ENCODE data around the gene PATJ. TPM values are rescaled to one million over a fixed set of nuclear protein-coding genes. Genes with fewer than 3 reads are reported as not detected.

Gene PATJ
- total and polyA plus RNA-seq, 2 donors (not counting 3 experiments of a cell fraction or from before 2014, with no cell fraction given) = 1.1 to 3.0 TPM

DNA sequence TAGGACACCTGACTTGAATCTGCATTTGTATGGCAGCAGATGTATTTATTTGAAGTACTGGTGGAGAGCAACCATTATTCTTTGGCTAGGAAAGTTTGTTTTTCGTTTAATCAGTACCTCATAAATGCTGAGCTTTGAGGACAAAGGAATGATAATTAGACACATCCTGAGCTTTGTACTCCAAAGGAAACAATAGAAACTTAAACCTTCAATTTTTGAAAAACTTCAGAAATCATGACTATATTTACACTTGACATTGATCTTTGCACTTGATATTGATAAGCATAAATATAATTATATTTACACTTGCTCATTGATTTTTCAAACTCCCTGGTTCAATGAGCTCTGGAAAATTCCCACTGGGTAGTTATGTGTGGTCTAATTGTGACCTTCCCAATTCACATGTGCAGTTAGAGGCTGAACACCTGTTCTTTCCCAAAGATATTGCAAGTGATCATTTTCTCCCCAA is 10.7 kb downstream of the PATJ start:
- H2AFZ ChIP-seq (ENCODE audit: low read depth, low read length) = no peak overlapping the region
- H3K36me3 ChIP-seq (ENCODE audit: control insufficient read depth in 2 of 2, extremely low read depth in 1 of 2, insufficient read depth in 2 of 2, low read length in 2 of 2) = no peaks in the 10 kb centered on the region
- H3K9ac ChIP-seq (replicated peaks; ENCODE audit: extremely low read depth, insufficient read depth, low read length) = no peak overlapping the region
- CTCF ChIA-PET = interaction anchor here (1.1 kb wide), 1 partner anchor 8 kb away, joined by 3 read pairs; no protein-coding TSS in a partner anchor
- no peaks in the 10 kb centered on the region for H3K9me1 ChIP-seq (replicated peaks; ENCODE audit: control insufficient read depth, extremely low read depth, insufficient read depth, low read length)
- no peaks in the 10 kb centered on the region for H3K79me2 ChIP-seq (ENCODE audit: control insufficient read depth, insufficient read depth, low read length)
- no peaks in the 10 kb centered on the region for H3K4me1 ChIP-seq (ENCODE audit: control insufficient read depth, extremely low read depth, insufficient read depth, low read length)
- no peaks in the 10 kb centered on the region for H4K20me1 ChIP-seq (replicated peaks; ENCODE audit: control insufficient read depth, extremely low read depth, insufficient read depth, low read length)
- no peaks in the 10 kb centered on the region for H3K27me3 ChIP-seq (ENCODE audit: control insufficient read depth in 2 of 2, insufficient read depth in 2 of 2, low read length in 2 of 2)
- no TSS peak for BruUV-seq (replicated peaks)
- H3K9me3 ChIP-seq (replicated peaks; ENCODE audit: control insufficient read depth, insufficient read depth, low read length) = no peaks in the 10 kb centered on the region
- POLR2A ChIA-PET = no interaction called here
- no peak for FAIRE-seq
- intact Hi-C loops (cut with micrococcal nuclease) (no loop called here), dilution Hi-C loops (cut with MboI; ENCODE audit: extremely low pct_ligation_motif_present, low sequenced_read_pairs) (no loop called here)
- DNase-seq (ENCODE audit: low read depth, low spot score) = no peak
- no peak overlapping the region for H3K27ac ChIP-seq (ENCODE audit: insufficient read depth, low read depth, low read length)
- TF ChIP-seq JUN (IDR thresholded peaks at IDR 0.05; ENCODE audit: borderline replicate concordance, insufficient read depth, insufficient read length, low read depth) (no peak), POLR2AphosphoS5 (IDR thresholded peaks at IDR 0.05; ENCODE audit: insufficient read depth, low read depth, low read length) (no peak), MYC (IDR thresholded peaks at IDR 0.05; ENCODE audit: low read depth, low read length) (no peak)
- TF ChIP-seq, protein P1, sequence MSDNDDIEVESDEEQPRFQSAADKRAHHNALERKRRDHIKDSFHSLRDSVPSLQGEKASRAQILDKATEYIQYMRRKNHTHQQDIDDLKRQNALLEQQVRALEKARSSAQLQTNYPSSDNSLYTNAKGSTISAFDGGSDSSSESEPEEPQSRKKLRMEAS (IDR thresholded peaks at IDR 0.05; ENCODE audit: insufficient read depth, insufficient read length) = no peak
- no peak overlapping the region for H3K4me2 ChIP-seq (ENCODE audit: insufficient read depth, low read length)
- no peak overlapping the region for H3K4me3 ChIP-seq (replicated peaks in 1 of 3; ENCODE audit: insufficient read depth in 1 of 3, low read depth in 1 of 3, low read length in 3 of 3)

DNA sequence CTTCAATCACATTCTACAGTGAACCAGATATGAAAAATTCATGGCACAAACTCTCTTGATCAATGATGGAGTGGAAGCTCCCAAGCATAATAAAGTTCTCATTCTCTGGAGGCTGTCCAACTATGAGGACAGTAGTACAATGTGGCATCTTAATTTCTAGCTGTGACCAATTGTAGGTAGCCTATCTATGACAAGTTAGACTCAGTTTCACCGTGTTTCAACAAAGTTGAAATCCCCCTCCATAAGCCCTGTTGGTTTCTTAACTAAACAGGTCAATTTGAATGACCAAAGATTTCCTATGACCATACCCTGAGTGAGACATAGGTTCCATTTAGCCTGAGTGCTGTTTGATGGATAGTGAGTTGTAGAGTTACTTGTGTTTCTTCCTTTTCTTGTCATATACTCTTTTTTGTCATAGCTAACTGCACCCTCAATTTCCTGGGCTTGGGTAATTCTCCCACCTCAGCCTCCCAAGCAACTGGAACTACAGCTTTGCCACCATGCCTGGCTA is 11.8 kb downstream of the PATJ start:
- no peak overlapping the region for H3K4me3 ChIP-seq (replicated peaks in 1 of 3; ENCODE audit: insufficient read depth in 1 of 3, low read depth in 1 of 3, low read length in 3 of 3)
- ChIA-PET CTCF (interaction anchor here (1.8 kb wide), 1 partner anchor 1783 kb away, joined by 4 read pairs; no protein-coding TSS in a partner anchor), POLR2A (interaction anchor here (0.6 kb wide), 1 partner anchor 18 kb away, joined by 8 read pairs; no protein-coding TSS in a partner anchor)
- no peaks in the 10 kb centered on the region for H4K20me1 ChIP-seq (replicated peaks; ENCODE audit: control insufficient read depth, extremely low read depth, insufficient read depth, low read length)
- no peak overlapping the region for H2AFZ ChIP-seq (ENCODE audit: low read depth, low read length)
- intact Hi-C loops (cut with micrococcal nuclease) = no loop called here
- DNase-seq (ENCODE audit: low read depth, low spot score) (no peak), FAIRE-seq (no peak)
- H3K36me3 ChIP-seq (ENCODE audit: control insufficient read depth in 2 of 2, extremely low read depth in 1 of 2, insufficient read depth in 2 of 2, low read length in 2 of 2) = no peaks in the 10 kb centered on the region
- H3K9me3 ChIP-seq (replicated peaks; ENCODE audit: control insufficient read depth, insufficient read depth, low read length) = no peaks in the 10 kb centered on the region
- H3K27ac ChIP-seq (ENCODE audit: insufficient read depth, low read depth, low read length) = no peak overlapping the region
- H3K79me2 ChIP-seq (ENCODE audit: control insufficient read depth, insufficient read depth, low read length) = no peaks in the 10 kb centered on the region
- no peaks in the 10 kb centered on the region for H3K27me3 ChIP-seq (ENCODE audit: control insufficient read depth in 2 of 2, insufficient read depth in 2 of 2, low read length in 2 of 2)
- no peak overlapping the region for H3K4me2 ChIP-seq (ENCODE audit: insufficient read depth, low read length)
- dilution Hi-C loops (cut with MboI; ENCODE audit: extremely low pct_ligation_motif_present, low sequenced_read_pairs) = no loop called here
- no peaks in the 10 kb centered on the region for H3K9me1 ChIP-seq (replicated peaks; ENCODE audit: control insufficient read depth, extremely low read depth, insufficient read depth, low read length)
- H3K4me1 ChIP-seq (ENCODE audit: control insufficient read depth, extremely low read depth, insufficient read depth, low read length) = no peaks in the 10 kb centered on the region
- H3K9ac ChIP-seq (replicated peaks; ENCODE audit: extremely low read depth, insufficient read depth, low read length) = no peak overlapping the region
- no peak for TF ChIP-seq POLR2A (IDR thresholded peaks at IDR 0.05; ENCODE audit: low read depth, low read length)
- TF ChIP-seq, protein P2, sequence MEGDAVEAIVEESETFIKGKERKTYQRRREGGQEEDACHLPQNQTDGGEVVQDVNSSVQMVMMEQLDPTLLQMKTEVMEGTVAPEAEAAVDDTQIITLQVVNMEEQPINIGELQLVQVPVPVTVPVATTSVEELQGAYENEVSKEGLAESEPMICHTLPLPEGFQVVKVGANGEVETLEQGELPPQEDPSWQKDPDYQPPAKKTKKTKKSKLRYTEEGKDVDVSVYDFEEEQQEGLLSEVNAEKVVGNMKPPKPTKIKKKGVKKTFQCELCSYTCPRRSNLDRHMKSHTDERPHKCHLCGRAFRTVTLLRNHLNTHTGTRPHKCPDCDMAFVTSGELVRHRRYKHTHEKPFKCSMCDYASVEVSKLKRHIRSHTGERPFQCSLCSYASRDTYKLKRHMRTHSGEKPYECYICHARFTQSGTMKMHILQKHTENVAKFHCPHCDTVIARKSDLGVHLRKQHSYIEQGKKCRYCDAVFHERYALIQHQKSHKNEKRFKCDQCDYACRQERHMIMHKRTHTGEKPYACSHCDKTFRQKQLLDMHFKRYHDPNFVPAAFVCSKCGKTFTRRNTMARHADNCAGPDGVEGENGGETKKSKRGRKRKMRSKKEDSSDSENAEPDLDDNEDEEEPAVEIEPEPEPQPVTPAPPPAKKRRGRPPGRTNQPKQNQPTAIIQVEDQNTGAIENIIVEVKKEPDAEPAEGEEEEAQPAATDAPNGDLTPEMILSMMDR (IDR thresholded peaks at IDR 0.05; ENCODE audit: extremely low read depth in 1 of 2, insufficient read depth in 1 of 2, low read depth in 1 of 2, low read length in 2 of 2) = no peak
- TF ChIP-seq, protein P1 (IDR thresholded peaks at IDR 0.05; ENCODE audit: insufficient read depth, insufficient read length) = no peak
- no peak for TF ChIP-seq EZH2 (IDR thresholded peaks at IDR 0.05; ENCODE audit: borderline replicate concordance, low read depth, low read length, severe bottlenecking)
- BruUV-seq (replicated peaks) = no TSS peak

All from endothelial cell of umbilical vein (primary cell).